HG02571 (cell line): ENCODE measurements around the gene MAP3K21.

ENCODE experiments used
- ATAC-seq: cut with Tn5 transposase; IDR thresholded peaks from one replicate; pipeline ENCODE4 v1.9.1; 2021; ENCODE audit warnings: mild to moderate bottlenecking, moderate library complexity; ENCODE audit not compliant: unreplicated experiment

Gene MAP3K21

DNA sequence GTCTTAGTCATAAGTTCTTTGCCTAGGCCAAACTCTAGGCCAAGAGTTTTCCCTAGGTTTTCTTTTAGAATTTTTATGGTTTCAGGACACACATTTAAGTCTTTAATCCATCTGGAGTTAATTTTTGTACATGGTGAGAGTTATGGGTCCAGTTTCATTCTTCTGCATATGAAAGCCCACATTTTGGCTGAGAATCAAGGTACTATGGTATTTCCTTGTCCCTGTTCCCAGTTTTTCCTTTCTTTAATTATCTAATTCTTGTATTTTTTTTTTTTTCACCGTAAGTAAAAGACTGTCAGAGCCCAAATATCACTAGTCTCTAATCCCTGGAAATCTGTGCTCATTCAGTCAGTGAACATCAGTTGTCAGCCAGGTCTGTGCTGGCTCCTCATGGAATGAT lies 105.4 kb downstream of the MAP3K21 start:
- no peak for ATAC-seq

DNA sequence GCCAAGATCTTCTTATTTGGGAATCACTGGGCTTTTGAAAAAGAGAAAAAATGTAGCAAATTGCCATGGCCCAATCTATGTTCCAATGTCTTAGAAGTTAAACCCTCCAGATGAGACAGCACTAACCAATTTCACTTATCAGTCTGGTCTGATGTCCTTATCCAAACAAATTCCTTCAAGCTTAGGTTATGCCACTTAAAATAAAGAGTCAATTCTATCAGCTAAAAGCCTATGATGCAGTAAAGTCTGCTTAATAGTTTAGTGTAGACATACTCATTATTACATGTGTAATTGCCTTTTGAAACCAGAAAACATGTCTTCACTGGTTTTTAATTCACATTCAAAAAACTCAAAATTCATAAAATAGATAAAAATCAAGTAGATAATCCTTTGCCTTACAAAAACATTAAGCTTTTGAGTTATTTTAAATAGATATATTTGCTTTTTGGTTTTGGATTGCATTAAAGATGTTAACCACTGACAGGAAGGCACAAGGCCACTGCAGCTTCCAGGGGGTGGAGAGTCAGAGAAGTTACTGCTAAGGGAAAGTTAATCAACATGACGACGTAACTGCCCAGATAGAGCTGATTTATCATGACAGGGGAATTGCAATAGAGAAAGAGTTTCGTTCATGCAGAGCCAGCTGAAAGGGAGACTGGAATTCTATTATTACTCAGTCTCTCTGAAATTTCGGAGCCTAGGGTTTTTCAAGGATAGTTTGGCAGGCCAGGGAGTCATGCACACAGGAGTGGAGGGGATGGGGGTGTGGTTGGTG lies 106.1 kb downstream of the MAP3K21 start:
- no peak for ATAC-seq
